NB4 (cell line): ENCODE results near the gene KRT7.

Source experiments
- MYC ChIP-seq: IDR thresholded peaks from 2 replicates; pipeline ENCODE4 v1.6.1; 2011; ENCODE audit warnings: low read depth, low read length
- POLR2A ChIP-seq: IDR thresholded peaks from 2 replicates; pipeline ENCODE4 v1.6.1; 2011; ENCODE audit warnings: mild to moderate bottlenecking; ENCODE audit not compliant: insufficient read length; ENCODE audit errors: extremely low read depth
- TF ChIP-seq, protein P1 (sequence below): IDR thresholded peaks from one replicate; pipeline ENCODE4 v1.5.1; 2012; ENCODE audit warnings: low read depth, low read length

DNA sequence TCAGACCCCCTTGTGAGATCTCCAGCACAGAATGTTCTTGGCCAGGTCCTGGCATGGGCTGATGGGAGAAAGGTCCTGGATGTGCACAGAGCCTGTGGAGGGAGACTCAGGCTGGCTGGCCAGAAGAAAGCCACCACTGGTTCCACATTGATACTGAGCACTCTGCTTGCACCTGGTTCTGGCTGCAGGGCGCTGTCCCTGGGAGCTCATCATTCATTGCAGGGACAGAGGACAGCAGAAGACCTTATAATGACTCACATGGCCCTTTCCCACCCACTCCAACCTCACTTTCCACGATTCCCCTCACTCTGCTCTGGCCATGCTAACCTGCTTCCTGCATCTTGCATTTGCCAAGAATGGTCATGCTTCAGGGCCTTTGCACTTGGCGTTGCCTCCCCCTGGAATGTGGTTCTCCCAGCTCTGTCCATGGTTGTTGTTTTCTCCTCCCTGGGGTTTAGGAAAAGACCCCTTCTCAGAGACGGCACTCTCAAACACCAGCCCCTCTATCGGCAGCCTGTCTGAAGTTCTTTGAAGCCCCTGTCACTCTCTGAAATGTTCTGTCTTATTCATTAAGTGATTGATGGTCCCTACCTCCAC lies 10.3 kb downstream of the KRT7 start:
- no peak for TF ChIP-seq POLR2A
- TF ChIP-seq, protein P1, sequence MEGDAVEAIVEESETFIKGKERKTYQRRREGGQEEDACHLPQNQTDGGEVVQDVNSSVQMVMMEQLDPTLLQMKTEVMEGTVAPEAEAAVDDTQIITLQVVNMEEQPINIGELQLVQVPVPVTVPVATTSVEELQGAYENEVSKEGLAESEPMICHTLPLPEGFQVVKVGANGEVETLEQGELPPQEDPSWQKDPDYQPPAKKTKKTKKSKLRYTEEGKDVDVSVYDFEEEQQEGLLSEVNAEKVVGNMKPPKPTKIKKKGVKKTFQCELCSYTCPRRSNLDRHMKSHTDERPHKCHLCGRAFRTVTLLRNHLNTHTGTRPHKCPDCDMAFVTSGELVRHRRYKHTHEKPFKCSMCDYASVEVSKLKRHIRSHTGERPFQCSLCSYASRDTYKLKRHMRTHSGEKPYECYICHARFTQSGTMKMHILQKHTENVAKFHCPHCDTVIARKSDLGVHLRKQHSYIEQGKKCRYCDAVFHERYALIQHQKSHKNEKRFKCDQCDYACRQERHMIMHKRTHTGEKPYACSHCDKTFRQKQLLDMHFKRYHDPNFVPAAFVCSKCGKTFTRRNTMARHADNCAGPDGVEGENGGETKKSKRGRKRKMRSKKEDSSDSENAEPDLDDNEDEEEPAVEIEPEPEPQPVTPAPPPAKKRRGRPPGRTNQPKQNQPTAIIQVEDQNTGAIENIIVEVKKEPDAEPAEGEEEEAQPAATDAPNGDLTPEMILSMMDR: no peak
- TF ChIP-seq MYC: no peak
